Stimulated activated CD8-positive, alpha-beta memory T cell treated with anti-CD3 and anti-CD28 coated beads, Interleukin-12 subunit alpha, Interleukin-12 subunit beta, amount 100 ng/mL, for 1 hour (primary cell): ENCODE results near the gene LIN52.

Source experiments
- DNase-seq: peaks from one replicate; pipeline ENCODE4 v3.0.0-alpha.2; 2020; ENCODE audit warnings: low read depth

Gene LIN52, protein sequence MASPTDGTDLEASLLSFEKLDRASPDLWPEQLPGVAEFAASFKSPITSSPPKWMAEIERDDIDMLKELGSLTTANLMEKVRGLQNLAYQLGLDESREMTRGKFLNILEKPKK

DNA sequence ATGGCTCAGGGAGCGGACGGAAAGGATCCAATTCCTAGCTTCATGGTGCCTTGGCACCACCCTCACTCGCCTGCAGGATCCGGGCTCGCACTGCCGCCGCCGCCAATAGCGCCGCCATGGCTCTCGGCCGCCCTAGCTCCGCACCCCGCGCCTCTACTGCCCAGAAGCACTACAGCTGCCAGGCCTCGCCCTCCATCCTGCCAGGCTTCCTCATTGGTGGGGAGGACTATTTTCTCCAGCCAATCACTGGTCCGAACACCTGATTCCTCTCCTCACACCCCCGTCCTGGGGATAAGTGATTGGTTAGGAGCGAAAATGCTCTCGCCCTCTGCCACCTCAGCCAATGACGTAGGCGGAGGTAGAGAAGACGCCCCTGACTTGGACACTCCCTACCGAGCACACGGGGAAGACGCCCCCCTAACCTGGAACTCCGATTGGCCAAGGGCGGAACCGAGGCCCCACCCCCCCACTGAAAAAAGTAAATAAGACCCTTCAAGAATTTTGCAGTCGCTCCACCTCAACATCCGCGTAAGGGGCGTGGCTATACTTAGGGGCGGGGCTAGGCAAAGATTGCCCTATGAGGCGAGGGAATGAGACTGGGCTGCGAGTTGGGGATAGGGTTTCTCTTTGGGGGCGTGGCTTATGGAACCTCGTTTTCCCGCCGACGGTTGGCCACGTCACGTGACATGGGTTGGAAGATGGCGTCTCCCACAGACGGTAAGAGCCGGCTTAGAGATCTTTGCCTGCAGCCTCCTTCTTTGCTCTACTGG, at the start of gene LIN52, which contains the start of gene ALDH6A1:
LIN52 (plus strand) TSS at position 680 of the 770 bp plus-strand sequence; CDS start at position 699, 19 bp downstream.
ALDH6A1 (minus strand) TSS at position 177 of the 770 bp plus-strand sequence; CDS start at position 118, 59 bp downstream.
- DNase-seq, result peak; percentile 100

DNA sequence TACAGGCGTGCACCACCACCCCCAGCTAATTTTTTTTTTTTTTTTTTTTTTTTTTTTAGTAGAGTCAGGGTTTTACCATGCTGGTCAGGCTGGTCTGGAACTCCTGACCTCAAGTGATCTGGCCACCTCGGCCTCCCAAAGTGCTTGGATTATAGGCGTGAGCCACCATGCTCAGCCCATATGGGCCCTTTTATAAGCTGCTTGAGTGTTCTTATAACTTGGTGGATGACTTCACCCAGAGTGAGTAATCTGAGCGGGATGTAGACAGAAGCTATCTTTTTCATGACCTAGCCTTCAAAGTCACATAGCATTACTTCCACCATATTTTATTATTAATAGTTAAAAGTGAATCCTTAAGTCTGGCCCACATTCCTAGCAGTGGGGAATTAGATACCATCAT, 49.2 kb upstream of the LIN52 start:
- no peak for DNase-seq

DNA sequence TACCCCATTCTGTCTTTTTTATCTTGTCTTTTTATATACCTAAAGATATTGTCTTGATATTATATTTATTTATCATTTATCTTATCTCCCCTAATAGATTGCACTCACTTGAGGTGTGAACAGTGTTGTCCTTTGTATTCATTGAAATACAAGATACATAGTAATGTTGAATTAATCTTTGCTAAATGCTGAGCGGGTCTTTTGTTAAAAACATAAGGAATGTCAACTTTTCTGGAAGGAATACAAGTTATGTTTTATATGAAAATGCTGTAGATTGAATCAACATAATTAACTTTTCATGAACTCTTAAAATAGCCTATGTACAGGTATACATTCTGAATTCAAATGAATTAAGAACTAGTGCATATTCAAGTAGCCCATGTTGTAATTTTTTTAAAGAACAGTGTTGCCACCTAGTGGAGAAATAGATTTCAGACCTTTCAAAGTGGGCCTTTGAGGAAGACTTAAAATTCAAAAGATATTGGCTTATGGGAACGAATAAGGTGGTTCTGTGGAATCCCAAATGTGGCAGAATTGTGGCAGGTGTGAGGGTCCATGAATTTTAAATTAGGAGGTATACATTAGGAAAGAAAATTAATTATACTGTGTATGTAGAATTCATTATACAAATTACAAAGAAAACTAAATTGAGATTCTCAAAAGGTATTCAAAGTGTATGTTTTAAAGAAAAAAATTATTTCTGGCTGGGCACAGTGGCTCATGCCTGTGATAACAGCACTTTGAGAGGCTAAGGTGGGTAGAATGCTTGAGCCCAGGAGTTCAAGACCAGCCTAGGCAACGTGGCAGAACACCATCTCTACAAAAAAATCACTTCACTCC, 46.5 kb upstream of the LIN52 start:
- DNase-seq, result no peak

DNA sequence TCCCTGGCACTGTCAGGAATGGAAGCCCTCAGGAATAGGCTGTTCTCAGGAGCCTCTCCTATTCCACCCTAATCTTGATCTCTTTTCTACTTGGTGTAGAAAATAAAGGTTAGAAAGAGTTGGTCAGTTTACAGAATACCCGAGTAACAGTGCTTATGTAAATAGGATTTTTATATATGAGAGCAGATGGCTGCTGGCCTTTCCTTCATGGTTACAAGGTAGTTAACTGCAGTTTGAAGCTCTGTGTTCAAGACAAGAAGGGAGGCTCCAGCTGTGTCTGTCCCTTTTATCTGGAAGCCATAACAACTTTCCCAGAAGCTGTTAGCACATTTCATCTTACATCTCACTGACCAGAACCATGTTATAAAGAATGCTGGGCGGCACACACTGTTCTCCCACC, 42.5 kb upstream of the LIN52 start:
- DNase-seq, result no peak

DNA sequence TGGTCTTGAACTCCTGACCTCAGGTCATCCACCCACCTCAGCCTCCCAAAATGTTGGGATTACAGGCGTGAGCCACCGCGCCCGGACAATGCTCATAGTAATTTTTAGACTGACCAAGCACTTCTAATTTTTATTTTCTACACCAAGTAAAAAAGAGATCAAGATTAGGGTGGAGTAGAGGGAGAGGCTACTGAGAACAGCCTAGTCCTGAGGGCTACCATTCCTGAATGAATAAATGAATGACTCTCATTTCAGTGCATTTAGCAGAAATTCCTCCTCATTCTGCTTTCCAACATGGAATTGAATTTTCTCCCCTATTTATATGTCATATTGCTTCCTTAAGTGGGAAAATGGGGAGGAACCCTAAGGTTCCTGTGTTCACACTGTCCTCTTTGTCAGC, 39.2 kb upstream of the LIN52 start:
- DNase-seq, result no peak

DNA sequence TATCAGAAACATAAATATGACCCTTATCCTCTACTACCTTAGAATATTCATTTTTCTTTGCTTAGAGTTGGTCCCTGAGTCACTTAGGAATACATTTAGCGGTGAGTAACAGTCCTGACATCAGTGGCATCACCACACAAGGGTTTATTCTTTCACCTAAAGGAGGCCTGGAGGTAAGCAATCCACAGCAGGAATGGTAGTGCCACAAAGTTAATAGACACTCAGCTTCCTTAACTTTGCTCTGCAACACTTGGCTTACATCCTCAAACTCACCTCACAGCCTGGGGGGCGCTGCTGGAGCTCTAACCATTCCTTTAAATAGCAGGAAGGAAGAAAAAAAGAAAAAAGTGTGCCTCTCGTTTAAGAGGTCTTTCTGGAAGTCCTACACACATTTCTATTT, 36.5 kb upstream of the LIN52 start:
- DNase-seq, result no peak

DNA sequence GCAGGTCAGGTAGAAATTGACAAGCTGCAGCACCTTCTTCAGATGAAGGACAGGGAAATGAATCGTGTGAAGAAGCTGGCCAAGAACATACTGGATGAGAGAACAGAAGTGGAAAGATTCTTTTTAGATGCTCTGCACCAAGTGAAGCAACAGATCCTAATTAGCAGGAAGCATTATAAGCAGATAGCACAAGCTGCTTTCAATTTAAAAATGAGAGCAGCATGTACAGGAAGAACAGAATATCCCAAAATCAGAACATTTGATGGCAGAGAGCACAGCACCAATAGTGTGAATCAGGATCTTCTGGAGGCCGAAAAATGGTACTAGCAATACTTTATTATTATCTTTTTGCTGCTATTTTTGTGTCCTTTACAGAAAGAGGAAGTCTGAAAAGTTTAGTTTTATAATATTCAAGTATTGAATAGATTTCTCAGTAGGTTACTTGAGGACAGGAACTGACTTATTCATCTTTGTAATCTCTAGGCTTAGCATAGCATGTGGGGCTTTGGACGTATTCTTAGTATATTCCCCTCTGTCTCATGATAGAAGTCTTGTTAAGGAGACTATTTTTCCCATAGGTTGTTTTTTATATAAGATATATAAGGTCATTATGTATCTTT, 34.8 kb upstream of the LIN52 start:
- DNase-seq, result no peak

DNA sequence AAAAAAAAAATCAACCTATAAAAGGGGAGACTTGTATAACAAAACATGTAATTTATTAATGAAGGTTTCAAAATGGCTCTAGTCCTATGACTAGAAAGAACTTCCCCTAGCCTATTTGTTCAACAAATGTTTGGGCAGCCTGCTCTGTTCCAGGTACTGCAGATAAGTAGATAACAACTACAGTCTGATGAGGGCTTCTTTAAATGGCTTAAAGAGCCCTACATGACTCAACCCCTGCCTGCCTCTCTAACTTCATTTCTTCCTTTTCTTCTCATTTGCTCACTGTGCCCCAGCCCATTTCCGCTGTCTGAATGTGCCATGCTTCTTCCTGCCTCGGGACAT, 22.0 kb upstream of the LIN52 start:
- no peak for DNase-seq

DNA sequence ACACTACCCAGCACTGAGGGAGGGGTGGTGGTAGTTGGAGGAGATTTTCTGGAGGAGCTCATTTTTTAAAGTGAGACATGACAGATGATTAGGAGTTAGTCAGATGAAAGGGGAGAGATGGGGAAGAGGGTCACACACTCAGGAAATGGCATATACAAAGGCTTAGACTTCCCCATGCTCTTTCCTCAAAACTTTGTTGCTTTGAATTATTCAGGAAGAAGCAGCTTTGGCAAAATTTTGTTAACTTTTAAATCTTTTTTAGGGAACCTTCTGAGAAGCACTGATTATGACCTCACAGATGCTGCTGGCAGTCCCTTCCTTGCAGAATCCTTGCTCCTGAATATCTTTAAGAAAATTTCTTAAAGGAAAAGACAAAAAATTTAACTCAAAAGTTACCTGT, 20.3 kb upstream of the LIN52 start:
- no peak for DNase-seq

DNA sequence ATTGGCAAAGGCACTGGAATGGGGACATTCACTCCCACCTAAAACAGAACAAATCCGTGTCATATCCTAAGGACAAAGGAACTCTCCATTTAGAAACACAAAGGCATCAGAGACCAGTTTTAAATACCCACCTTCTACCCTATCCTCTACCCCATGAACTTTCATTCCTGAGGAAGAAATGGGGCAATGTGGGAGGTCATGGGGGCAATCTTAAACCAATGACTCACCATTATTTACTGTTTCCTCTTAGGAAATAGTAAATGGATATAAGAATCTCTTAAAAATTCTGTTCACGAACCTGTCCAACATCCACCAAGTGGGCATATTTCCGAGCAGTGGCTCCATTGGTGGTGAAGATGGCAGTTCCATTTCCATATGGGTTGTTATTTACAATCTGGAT, 19.9 kb upstream of the LIN52 start:
- no peak for DNase-seq

DNA sequence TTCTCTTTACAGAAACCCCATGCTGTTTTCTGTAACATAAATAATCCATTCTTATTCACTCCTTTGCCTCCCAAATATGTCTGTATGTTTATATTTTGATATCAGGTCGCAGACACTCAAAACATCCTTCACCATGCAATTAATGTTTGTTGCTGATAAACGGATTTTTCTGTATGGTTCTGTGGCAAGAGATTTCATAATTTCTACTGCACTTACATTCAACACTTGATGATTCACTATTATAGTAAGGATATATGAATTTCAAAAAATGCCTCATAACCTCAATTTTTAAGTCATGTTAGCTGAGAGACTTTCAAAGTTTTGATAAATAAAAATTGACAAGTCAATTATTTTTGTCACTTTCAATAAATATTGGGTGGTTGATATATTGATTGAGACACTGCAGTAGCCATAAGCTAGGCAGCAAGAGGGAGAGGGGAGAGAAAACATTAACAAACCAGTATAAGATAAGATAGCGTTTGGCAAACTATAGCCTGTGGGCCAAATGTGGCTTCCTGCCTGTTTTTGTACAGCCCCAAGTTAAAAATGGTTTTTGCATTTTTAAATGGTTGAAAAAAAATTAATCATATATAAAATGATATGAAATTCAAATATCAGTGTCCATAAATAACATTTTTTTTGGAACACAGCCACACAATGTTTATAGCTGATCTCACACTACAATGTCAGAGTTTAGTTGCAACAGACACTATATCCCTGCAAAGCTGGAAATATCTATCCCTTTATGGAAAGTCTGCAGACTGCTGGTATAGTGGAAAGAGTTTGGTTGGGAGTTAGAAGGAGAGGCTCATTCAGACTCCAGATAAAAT, 18.8 kb upstream of the LIN52 start:
- no peak for DNase-seq

DNA sequence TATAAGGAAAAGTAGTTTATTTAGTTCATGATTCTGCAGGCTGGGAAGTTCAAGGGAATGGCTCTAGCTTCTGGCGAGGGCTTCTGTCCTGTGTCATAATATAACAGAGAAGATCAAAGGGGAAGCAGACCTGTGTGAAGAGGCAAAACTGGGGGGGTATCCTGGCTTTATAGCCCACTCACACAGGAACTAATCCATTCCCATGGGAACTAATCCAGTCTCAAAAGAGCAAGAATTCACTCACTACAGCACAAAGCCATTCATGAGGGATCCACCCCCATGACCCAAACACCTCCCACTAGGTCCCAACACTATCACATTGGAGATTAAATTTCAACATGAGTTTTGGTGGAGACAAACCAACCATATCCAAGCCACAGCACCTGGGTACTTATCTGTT, 7.4 kb upstream of the LIN52 start:
- no peak for DNase-seq

DNA sequence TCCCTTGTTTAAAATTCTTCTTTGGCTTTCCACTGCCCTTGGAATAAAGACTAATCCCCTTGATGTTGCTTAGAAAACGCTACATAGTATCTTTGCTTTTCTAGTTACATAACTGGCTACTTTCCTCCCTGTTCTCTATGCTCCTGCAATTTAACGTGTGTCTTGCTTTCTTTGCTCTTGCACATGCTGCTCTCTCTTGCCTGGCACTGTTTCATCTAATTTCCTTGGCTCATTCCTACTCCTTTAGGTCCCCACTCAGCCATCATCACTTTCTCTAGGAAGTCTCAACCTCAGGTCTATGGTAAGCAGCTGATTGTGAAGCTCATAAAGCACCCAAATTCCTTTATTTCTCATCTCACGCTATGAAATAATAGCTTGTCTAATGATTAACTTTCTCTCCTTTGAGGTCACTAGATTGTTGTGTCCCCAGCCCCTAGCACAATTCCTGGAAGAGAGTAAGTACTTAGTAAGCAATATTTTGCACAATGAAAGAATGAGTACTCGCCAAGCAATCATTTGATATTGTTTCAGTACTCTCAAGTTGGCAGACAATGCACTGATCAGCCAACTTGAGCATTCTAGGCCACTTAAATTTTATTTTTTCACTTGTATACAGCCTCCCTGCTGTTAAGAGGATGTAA, 3.8 kb upstream of the LIN52 start:
- DNase-seq, result no peak

DNA sequence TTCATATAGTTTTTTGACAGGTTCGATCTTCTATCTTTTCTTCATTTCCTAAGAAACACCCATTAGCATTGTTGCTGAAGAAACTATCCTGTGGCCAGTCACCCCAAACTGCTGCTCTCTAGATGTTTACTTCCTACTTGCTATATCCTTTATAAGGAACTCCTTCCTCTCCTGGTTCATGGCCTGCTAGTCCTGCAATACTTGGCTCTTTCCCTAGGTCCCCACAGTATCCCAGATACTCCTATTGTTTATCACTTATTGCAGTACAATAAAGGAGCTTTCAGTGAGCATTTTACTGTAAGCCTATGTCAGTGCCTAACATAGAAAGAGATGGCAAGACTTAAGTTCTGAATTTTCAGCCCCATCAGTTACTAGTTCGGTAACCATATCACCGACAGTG, 3.3 kb upstream of the LIN52 start:
- DNase-seq, result no peak

DNA sequence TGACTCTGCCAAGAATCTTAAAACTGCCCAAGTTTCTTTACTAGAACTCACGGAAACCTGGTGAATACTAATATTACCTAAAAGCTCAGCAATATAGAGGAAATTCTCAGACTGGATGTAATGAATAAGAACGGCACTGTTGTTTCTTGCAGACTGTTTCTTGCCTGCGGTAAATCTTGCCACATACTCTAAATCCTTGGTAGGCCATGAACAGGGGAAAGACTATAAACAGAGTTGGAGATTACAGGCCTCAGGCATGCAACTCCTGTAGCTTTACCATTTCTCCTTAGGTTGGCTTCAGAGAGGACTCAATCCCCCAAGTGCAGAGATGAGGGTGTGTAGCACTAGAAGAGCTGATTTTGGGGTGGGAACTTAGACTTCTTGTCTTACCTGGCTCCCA, 1.6 kb upstream of the LIN52 start:
- DNase-seq, result no peak

DNA sequence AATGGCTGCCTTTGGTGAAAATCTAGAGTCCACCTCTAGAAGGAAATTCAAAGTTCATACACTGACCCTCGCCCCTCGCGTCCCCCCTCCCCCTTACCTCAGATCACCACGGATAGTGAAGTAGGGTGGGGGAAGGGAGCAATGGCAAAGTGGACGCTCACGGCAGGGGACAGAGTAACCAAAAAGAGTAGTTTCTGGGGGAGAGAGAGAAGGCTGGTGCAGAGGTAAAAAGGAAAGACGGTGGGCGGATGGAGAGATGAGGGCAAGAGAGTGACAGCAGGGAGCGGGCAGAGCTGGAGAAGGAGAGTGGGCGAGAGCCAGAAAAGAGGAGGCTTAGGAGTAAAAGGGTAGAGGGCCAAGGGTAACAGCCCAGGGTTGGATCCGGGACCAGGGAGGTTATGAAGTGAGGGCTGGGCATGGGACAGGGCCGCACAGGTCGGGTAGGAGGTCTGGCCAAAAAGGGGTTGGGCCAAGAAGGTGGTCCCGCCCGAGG, 926 bp upstream of the LIN52 start:
- DNase-seq, result no peak

DNA sequence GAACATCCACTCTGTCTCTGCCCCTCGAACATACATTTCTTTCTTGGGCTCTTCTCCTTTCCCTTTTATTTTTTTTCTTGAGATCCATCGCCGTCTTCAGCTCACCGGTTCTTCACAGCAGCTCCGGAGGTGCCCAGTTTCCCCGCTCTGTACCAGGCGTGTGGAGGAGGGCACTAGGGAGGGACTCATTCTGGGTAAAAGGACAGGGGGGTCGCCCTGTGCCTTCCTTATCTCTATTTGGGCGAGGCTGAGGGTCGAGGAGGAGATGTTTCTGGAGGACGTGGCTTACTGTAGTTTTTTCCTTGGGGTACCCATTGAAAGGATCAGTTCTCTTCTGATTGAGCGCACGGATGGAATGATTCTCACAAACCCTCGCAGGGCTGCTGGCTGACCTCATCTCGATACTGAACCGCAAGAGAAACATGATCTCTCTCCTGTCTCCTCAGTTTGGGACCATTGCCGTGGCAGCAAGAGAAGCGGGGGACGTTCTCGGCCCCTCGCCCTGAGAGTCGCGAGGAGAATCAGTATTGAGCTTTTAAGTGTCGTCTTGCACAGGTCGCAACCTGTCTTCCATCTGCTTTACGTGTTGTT, 386 bp downstream of the LIN52 start:
- DNase-seq, result no peak

DNA sequence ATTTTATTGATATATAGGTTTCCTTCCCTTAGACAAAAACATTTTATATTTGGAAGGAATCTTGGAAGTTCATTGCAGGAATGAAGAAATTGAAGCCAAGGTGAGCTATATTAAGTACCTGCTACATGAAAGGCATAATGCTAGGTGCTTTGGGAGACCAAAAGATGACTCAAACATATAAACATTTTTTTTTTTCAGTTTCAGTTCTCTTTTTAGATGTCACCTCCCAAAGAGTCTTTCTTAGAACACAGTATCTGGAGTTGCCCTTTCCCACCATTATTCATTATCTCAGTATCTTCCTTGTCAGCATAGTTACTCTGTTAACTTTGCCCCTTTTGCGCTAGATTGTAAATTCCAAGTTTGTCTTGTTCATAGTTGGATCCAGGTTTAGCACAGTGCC, 1.1 kb downstream of the LIN52 start:
- no peak for DNase-seq

DNA sequence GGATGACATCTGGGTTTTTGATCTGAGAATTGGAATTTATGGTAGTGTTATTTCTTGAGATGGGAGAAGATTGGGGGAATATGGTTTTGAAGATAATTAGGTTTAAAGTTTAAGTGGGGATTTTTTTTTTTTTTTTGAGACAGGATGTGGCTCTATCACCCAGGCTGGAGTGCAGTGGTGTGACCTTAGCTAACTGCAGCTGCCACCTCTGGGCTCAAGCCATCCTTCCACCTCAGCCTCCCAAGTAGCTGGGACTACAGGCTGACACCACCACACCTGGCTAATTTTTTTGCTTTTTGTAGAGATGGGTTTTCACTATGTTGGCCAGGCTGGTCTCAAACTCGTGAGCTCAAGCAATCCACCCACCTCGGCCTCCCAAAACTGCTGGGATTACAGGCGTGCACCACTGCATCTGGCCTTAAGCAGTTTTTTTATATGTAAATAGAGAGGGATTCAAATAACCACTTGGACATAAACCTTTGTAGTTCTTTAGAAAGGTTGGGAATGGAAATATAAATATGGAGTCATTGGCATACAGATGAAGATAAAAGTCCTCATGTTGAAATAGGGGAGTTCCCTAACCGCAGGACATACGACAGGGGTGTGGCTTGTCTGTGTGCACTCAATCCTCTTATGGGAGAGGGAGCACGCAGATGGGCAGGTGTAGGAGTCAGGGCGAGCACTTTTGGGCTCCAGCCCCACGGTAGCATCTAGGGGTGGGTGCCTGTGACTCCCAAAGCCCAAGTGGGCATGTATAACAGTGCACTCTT, 4.7 kb downstream of the LIN52 start:
- no peak for DNase-seq

DNA sequence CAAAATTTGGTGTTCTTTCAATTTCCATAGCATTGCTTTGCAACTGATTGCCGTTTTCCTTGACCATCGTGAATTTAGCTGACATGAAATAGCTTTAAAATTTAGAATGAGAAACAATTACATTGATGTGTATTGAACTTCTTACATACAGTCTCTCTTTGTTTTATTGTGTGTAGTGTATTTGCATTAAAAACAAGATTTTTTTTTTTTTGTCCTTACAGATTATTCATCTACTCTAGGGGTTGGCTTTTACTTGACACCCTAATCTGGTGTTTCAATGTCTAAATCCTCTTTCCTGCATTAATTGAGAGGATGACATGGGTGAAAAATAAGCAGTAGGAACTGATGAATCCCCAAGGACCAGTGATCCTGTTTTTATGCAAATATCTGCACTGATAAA, 20.6 kb downstream of the LIN52 start:
- no peak for DNase-seq
